Suppressor macrophage treated with lipopolysaccharide for 4 hours (primary cell): ENCODE results near the gene BOC.

Experiments
- DNase-seq: peaks from one replicate; pipeline ENCODE4 v3.0.0-alpha.2; 2020

Gene BOC

DNA sequence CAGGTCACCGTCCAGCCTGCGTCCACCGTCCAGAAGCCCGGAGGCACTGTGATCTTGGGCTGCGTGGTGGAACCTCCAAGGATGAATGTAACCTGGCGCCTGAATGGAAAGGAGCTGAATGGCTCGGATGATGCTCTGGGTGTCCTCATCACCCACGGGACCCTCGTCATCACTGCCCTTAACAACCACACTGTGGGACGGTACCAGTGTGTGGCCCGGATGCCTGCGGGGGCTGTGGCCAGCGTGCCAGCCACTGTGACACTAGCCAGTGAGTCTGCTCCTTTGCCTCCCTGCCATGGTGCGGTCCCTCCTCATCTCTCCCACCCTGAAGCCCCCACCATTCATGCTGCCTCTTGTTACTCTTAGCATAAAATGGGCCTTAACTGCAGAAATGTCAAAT lies 39.2 kb downstream of the BOC start:
- DNase-seq: no peak

GRCh38 chr3:113251817-113252216 lies 40.5 kb downstream of the BOC start:
- no peak for DNase-seq

DNA sequence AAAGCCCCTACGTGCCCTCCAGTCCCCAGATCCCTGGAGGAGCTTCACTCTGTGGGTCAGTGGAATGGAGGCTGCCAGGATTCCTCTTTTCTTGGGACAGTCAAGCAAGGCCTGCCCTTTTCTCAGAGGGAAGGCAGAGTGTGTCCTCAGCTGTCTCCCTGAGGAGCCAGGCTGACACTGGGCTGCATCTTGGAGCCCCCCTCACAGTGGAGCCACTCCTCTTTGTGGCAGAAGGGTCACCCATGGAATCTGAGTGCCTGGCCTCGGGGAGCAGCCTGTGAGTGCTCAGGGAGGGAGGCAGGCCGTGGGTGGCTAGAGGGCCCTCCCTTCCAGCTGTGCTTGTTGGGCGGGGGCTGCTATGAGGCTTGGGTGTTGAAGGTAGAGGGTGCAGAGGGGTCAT lies 41.2 kb downstream of the BOC start:
- no peak for DNase-seq

- DNase-seq: no peak
Observed at GRCh38 chr3:113253702-113254101, 42.3 kb downstream of the BOC start.

DNA sequence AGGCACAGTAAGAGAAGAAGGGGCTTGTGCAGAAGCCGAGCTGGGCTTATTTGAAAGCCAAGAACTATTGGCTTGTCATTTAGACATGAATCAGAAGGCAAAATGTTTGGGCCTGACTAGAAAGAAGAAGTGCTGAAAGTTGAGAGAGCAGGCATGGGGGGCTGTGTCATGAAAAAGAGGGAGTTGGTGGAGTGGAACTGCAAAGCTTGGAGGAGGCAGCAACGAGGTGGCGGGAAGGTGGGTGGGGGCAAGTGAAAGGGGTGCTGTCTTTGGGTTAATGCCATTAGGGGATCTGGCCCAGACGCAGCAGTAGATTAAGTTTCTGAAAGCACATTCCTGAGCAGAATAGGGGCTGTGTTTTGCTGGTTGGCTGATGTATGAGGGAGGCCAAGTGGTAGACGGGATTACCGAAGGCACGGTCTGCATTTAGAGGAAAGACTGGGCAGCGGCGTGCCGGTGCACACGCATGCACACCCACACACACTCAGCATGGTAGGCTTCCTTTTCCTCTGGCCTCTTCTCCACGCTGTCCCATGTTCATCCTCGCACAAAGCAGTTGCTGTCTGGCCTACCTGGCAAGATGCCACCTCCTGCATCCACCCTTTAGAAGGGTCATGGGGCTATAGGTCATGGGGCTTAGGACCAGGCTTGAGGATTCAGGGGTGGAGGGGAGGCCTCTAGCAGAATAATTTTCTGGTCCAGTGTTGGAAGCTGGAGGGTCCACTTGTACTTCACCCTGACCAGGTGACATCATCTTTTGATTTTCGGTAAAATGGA lies 43.0 kb downstream of the BOC start:
- DNase-seq: peak; percentile 54

DNA sequence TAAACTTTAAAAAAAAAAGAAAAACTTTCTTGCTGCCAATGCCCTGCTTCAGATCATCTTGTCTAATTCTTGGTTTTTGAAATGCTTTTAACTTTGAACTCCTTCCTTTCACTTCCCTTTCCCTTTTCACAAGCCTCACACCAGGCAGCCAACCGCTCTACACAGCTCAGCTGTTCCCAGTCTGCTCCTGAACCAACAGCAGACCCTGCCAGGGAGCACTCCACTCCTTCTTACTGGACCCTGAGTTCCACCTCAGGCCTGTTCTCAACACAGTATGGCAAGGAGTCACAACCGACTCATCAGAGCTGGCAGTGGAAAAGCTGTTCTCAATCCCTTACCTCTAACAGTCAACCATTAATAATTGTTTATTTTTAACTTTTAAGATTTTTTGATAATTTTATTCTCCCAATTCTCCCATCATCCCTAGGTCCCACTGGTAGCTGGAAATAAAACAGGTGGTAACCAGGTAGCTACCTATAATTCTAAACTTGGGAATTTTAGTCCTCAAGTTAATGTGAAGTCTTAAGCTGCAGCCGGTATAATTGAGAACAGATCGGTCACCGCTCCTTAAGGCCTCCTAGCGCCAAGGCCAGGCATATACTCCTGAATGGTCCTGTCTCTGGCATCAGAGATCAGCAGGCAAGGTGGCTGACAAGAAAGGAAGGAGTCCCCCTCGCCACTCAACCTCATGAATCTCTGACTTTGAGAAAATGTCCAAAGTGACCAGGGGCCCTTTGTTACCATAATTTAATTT lies 43.9 kb downstream of the BOC start:
- DNase-seq: peak; percentile 54

GRCh38 chr3:113255854-113256615 lies 44.7 kb downstream of the BOC start:
- peak; percentile 31 for DNase-seq

- no peak for DNase-seq
Observed at GRCh38 chr3:113258361-113258760, 47.0 kb downstream of the BOC start.

DNA sequence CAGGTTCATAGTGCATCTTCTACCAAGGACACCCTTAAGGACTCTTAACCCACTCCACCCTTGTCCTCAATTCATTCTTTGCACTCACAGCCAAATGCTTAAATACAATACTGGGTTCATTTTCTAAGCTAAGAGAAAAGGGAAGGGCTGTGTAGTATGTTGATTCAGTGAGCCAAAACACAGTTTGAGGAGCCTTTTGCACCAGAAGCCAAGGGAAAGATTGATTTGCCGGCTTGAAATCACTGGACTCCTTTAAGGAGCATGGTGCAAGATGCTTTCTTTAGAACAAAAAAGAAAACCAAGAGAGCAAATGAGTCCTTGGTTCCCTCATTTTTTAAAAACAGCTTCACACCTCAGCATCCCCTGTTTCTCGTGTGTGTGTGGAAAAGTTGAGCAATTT lies 47.8 kb downstream of the BOC start:
- no peak for DNase-seq

DNA sequence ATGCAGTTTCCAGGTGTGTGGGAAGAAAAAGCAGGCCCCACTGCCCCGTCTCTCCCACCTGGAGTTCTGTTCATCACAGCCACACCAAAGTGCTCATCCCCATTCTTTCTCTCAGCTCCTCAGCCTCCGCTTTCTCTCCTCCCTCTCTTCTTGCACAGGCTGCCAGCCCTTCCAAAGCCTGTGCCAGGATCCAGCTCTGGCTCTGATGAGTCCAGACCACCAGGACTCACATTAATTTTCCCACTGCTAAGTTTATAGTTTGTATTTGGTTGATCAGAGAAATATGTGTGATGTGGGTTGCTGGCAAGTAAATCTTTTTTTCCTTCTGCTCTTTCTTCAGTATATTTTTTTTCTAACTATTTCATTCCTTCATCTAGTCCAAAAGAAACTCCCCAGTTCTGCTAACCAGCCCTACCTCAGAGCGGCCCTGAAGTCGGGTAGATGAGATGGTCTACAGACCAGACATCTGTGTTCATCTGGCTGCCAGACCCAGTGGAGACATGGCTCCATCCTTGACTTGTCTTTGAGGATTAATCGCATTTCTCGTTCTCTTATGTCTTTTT lies 49.8 kb downstream of the BOC start:
- DNase-seq: no peak

DNA sequence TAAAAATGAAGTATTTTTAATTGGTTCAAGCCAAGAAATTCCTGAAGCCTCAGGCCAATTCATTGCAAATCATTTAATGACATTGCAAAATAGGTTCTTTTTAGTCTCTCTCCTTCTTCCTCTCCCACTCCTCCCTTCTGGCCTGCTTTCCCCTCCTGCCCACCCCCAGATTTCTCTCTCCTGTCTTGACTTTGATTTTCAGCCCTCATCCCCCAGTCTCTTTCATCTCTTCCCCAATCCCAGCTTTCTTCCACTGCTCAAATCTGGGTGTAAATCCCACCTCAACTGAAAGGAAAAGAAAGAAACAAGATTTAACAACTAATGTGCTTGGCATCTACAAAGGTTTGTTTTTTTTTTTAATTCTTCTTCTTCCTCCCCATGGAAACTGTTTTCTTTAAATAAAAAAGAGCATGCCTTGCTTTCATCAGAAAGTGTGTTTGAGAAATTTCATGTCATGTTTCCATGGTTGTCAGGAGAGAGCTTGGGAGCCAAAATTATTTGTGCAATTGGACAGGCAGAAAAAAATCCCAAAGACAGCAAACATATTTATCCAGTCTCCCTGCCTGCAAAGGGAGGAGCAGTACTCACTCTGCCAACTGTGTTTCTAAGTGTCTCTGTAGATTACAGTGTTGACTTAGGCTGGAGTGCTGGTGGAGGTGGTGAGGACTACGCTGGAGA lies 50.4 kb downstream of the BOC start:
- DNase-seq: no peak

DNA sequence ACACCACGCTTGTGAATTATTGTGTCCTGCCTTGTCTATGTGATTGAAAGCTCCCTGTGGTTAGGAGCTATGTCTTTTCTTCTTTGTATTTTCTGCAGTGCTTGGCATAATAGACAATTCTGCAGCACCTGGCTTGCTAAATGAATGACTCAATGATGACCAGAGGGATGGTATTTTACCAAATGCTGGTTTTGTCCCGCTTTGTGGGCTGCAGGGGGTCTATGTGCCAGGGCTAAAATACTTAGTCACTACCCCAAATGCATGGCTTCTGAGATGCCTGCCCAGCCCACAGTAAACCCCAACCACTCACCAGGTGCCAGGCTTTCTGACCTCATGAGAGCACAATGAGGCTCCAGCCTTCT lies 50.9 kb downstream of the BOC start:
- DNase-seq: no peak

GRCh38 chr3:113263020-113263419 lies 51.7 kb downstream of the BOC start:
- no peak for DNase-seq

DNA sequence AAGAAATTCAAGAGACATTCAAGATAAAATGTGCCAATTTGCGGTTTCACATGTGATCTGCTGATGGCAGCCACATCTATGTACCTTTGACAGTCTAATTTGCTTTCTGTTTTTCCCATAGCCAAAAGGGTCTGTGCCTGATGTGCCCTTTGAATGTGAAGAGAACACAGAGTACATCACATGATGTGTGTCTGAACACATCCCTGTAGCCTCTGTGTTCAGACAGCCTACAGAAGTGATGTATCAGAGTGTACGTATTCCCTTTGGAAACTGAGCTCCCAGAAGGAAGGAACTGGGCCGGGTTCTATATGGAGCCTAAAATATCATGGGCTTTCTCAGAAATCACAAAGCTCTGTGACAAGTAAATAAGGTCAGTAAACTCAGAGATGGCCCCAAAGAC lies 52.4 kb downstream of the BOC start:
- DNase-seq: no peak

- DNase-seq: no peak
Observed at GRCh38 chr3:113264283-113265131, 53.1 kb downstream of the BOC start.

- DNase-seq: no peak
Observed at GRCh38 chr3:113265231-113265630, 53.9 kb downstream of the BOC start.

DNA sequence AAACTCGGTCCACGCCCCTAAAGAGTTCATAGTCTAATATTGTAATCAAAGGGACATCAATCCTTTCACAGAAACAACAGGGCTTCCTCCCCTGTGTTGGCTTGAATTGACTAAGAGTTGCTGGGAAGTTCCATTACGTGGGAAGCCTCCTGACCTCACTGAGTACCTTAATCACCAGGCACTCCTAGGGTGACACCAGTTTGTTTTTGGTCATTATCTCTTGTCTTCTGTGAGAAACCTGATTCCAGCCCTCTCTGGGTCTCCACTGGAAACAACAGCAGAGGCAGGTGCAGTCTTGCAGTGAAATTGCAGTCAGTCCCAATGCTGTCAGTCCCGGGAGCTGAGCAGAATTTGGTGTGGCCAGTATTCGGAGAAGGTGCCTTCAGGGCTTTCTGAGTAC lies 55.4 kb downstream of the BOC start:
- no peak for DNase-seq

GRCh38 chr3:113268311-113268710 lies 57.0 kb downstream of the BOC start:
- no peak for DNase-seq

GRCh38 chr3:113268942-113269341 lies 57.6 kb downstream of the BOC start:
- no peak for DNase-seq

GRCh38 chr3:113269661-113270060 lies 58.3 kb downstream of the BOC start:
- DNase-seq: no peak

DNA sequence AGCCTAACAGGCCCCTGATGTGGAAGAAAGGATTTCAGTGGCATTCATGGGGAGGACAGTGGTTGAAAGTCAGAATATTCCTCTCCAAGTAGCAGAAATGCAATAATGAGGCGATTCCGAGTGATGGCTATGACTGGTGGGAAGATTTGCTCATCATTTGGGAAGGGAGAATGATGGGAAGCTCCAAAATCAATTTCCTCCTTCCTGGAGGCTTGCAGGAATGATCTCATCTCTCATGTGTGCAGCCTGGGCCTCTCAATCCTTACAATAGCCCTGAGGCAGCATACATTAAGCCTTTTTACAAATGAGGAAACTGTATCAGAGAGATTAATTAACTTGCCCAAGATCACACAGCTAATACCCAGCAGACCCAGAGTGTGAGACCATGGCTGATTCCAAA lies 58.7 kb downstream of the BOC start:
- DNase-seq: peak; percentile 19

- DNase-seq: no peak
Observed at GRCh38 chr3:113270786-113271185, 59.4 kb downstream of the BOC start.
